Omental fat pad (tissue), 4 donors: ENCODE results near the gene C19orf81. TPM values are rescaled to one million over a fixed set of nuclear protein-coding genes. Genes with fewer than 3 reads are reported as not detected.
"Not testable (repeated sequence)": the region's sequence is repeated elsewhere in the genome, so short reads cannot be mapped to it uniquely, and the experiment has no call there.

Experiments
- ATAC-seq: fragments of 150-250 bp; one replicate; pipeline ENCODE4 v1.9.1; 2016; ENCODE audit warnings: mild to moderate bottlenecking, moderate library complexity; ENCODE audit not compliant: low FRiP score
- DNase-seq: peaks from one replicate; pipeline ENCODE4 v3.0.0-alpha.2; 2019; ENCODE audit warnings: low spot score
- total RNA-seq, 4 donors: library from RNA; depleted of rRNA; stranded (reverse); fragments of >200 nt; gene quantifications; one replicate each; pipeline ENCODE4 v1.1.0, GENCODE V29; 2016
- TF ChIP-seq, protein P1 (sequence below), 3 donors: fragments of 450-650 bp; IDR thresholded peaks; one replicate each; pipeline ENCODE4 v1.5.1; 2016 to 2017; ENCODE audit warnings: antibody characterized with exemption in 3 of 3, mild to moderate bottlenecking in 3 of 3, moderate library complexity in 2 of 3

C19orf81 gene
- total RNA-seq = not detected

DNA sequence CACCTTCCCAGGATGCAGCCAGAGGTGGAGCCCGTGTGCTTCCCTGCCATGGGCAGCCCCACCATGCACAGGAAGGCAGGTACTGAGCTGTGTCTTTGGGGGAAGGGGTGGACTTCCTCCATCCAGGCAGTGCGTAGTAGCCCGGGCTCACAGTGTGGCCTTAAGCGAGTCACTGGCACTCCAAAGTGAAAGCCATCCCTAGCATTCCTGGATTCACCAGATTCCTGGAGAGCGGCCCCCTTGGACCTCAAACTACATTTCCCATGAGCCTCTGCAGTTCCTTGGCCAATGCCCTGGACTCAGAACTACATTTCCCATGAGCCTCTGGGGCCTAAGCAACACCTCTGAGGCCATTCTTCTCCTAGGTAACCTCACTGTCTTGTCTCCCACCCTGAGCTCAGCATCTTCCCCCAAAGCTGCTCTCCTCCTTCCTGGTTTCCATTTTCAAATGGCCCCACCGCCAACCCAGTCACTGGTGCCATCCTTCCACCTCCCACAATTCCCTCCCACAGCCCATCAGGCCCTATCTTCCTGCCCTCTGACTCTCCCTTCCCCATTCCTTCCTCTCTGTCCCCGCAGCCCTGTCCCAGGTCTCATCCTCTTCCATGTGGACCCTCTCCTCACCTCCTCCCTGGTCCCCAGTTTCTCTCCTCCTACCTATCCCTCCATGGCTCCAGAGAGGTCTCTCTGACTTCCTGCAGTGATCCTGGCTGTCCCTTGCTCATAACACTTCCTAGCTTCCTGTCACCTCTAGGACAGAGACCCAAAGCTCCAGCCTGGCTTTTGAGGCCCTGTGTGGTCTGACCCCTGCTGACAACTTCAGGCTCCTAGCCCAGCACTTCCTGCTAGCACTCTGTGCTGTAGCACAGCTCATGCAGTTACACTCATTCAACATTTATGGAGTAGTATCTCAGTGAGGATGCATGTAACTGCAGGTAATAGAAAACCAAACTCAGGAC lies at the start of gene C19orf81:
Gene C19orf81 (plus strand): TSS at position 13 of the 959 bp plus-strand sequence. CDS start 0 bp downstream, at position 13.
- TF ChIP-seq, protein P1, sequence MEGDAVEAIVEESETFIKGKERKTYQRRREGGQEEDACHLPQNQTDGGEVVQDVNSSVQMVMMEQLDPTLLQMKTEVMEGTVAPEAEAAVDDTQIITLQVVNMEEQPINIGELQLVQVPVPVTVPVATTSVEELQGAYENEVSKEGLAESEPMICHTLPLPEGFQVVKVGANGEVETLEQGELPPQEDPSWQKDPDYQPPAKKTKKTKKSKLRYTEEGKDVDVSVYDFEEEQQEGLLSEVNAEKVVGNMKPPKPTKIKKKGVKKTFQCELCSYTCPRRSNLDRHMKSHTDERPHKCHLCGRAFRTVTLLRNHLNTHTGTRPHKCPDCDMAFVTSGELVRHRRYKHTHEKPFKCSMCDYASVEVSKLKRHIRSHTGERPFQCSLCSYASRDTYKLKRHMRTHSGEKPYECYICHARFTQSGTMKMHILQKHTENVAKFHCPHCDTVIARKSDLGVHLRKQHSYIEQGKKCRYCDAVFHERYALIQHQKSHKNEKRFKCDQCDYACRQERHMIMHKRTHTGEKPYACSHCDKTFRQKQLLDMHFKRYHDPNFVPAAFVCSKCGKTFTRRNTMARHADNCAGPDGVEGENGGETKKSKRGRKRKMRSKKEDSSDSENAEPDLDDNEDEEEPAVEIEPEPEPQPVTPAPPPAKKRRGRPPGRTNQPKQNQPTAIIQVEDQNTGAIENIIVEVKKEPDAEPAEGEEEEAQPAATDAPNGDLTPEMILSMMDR (IDR thresholded peaks at IDR 0.05) = no peak
- no peak for DNase-seq
- ATAC-seq = no peak

DNA sequence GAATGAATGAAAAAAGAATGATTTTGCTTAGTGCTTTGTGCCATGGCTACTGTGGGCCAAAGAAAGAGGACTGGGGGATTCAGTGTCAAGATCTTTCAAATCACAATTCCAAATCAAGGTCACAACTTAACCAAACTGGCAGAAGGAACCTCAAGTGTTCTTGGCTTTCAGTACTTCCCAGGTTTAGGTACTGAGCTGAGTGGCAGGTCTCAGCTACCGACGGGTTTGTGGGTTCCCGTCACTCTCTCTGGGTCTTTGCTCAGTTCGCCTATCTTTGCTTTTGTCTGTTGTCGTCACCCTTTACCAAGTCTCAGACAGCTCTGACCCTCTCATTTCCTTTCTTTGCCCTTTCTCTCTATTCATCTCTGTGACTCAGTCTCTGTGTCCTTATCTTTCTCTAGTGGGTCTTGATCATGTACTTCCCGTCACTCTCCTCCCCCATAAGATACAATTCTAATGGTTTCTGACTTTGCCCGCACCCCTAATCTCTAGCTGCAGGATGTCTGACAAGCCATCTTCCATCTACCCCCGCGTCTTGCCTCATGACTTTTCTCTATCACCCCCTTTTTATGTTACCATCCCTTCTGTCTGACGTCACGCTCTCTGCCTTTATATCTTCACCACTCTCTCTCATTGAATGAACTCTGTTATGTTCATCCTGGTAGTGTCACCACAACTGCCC lies 47.7 kb upstream of the C19orf81 start:
- no peak for ATAC-seq
- no peak for DNase-seq
- TF ChIP-seq, protein P1 (IDR thresholded peaks at IDR 0.05) = no peak

DNA sequence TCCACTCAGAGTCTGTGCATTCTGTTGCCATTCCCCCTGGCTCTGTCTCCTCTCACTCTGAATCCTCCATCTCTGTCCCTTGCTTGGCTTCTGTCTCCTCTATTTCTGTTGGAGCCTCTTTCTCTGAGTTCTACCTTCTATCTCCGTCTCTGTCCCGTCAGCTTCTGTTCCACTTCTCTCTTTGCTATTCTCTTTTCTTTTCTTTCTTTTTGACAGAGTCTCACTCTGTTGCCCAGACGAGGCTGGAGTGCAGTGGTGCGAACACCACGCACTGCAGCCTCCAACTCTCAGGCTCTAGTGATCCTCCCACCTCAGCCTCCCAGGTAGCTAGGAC lies 47.2 kb upstream of the C19orf81 start:
- TF ChIP-seq, protein P1 (IDR thresholded peaks at IDR 0.05) = no peak
- ATAC-seq = no peak
- no peak for DNase-seq

DNA sequence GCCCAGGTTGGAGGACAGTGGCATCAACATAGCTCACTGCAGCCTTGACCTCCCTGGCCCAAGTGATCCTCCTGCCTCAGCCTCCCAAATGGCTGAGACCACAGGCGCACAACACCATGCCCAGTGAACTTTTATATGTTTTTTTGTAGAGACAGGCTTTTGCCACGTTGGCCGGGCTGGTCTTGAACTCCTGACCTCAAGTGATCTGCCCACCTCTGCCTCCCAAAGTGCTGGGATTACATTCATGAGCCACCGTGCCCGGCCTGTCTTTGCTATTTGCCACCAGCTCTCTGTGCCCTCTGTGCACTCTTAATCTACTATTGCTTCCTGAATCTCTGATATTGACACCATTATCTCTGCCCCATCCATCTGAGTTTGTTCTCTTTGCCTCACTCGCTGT lies 46.7 kb upstream of the C19orf81 start:
- DNase-seq (no peak), ATAC-seq (no peak)
- TF ChIP-seq, protein P1 (IDR thresholded peaks at IDR 0.05) = no peak

DNA sequence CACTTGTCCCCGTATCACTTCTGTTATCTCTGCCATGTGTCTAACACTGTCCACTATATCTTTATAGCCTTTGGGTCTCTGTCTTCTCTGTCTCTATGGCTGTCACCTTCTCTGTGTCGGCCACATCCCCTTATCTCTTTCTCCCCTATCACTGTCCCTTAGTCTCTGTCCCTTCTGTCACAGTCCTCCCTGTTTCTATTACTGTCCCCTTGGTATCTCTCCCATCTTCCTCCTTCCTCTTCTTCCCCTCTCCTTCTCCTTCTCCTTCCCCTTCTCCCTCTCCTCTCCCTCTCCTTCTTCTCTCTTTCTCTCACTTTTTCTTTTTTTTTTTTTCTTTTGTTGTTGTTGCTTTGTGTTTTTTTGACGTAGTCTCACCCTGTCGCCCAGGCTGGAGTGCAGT lies 46.3 kb upstream of the C19orf81 start:
- TF ChIP-seq, protein P1 (IDR thresholded peaks at IDR 0.05) = no peak
- ATAC-seq (no peak), DNase-seq (no peak)

DNA sequence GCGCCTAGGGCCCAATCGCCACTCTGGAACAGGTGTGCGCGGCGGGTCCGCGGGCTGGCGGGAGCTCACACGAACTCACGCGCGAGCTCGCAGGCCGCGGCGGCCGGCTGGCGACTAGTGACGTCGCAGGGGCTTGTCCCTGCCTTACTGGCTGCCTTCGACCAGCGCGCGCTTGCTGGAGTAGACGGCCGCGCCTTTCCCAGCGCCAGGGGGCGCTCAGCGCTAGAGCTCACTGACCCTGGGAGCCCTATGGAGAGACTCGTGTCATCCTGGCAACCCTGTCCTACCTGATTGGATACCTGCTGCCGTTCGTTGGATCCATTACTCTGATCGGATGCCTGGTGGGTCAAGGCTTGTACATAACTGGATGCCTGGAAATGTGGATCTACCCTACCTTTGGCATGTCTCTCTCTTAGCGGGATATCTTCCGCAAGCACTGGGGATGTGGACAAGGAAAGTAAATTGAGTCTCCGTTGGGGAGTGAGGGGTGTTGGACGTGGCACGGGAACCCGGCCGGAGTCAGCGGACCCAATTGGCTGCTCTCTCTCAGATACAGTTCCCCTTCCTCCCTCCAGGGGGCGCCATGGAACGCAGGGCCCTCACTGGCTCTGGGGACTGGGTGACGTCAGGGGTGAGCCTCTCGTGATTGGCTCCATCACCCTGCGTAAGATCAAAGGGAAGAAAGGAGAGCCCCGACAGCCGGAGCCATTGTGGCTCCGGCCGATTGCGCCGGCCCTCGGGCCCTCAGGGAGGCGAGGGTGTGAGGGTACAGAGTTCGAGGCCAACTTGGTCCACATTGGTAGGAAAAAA lies 44.8 kb upstream of the C19orf81 start:
- not testable (repeated sequence) for ATAC-seq, DNase-seq

DNA sequence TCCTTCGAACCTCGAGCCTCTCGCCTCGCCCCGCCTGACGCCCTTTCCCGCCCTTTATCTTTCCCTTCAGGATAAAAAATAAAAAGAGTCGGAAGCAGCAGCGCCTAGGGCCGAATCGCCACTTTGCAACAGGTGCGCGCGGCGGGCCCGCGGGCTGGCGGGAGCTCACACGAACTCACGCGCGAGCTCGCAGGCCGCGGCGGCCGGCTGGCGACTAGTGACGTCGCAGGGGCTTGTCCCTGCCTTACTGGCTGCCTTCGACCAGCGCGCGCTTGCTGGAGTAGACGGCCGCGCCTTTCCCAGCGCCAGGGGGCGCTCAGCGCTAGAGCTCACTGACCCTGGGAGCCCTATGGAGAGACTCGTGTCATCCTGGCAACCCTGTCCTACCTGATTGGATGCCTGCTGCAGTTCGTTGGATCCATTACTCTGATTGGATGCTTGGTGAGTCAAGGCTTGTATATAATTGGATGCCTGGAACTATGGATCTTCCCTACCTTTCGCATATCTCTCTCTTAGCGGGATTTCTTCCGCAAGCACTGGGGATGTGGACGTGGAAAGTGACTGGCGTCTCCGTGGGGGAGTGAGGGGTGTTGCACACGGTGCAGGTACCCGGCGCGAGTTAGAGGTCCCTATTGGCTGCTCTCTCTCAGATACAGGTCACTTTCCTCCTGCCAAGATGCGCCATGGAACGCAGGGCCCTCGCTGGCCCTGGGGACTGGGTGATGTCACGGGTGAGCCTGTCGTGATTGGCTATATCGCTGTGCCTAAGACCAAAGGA lies 43.0 kb upstream of the C19orf81 start:
- not testable (repeated sequence) for ATAC-seq, DNase-seq
